H9 (cell line): ENCODE measurements around the gene OPRL1. TPM values are rescaled to one million over a fixed set of nuclear protein-coding genes. Genes with fewer than 3 reads are reported as not detected.

Source experiments
- DNase-seq: peaks from one replicate; pipeline ENCODE4 v3.0.0-alpha.2; 2017
- H2AFZ ChIP-seq: one replicate; pipeline ENCODE4 v1.6.1; 2013; ENCODE audit warnings: mild to moderate bottlenecking, low read length, control low read depth, moderate library complexity
- H2AK5ac ChIP-seq: 2 replicates; pipeline ENCODE4 v1.6.1; 2013; ENCODE audit warnings: low read length, control low read depth, mixed read lengths; ENCODE audit not compliant: insufficient read length
- H2BK120ac ChIP-seq: one replicate; pipeline ENCODE4 v1.6.1; 2013; ENCODE audit warnings: low read depth, mild to moderate bottlenecking, low read length, control low read depth, inconsistent platforms; ENCODE audit not compliant: poor library complexity, severe bottlenecking
- H2BK12ac ChIP-seq: 2 replicates; pipeline ENCODE4 v1.6.1; 2013; ENCODE audit warnings: low read length, control low read depth, mixed read lengths, low read depth; ENCODE audit not compliant: insufficient read length
- H2BK15ac ChIP-seq: 2 replicates; pipeline ENCODE4 v1.6.1; 2013; ENCODE audit warnings: low read depth, low read length, control low read depth
- H2BK20ac ChIP-seq: one replicate; pipeline ENCODE4 v1.6.1; 2013; ENCODE audit warnings: low read depth, mild to moderate bottlenecking, low read length, control low read depth, inconsistent platforms; ENCODE audit not compliant: poor library complexity, severe bottlenecking
- H2BK5ac ChIP-seq: 2 replicates; pipeline ENCODE4 v1.6.1; 2013; ENCODE audit warnings: low read length, control low read depth, mixed read lengths; ENCODE audit not compliant: insufficient read length
- H3K14ac ChIP-seq: 2 replicates; pipeline ENCODE4 v1.6.1; 2013; ENCODE audit warnings: low read length, control low read depth; ENCODE audit not compliant: insufficient read depth
- H3K18ac ChIP-seq: 2 replicates; pipeline ENCODE4 v1.6.1; 2013; ENCODE audit warnings: low read depth, mild to moderate bottlenecking, mixed read lengths, low read length, control low read depth; ENCODE audit not compliant: insufficient read length
- H3K23ac ChIP-seq: 2 replicates; pipeline ENCODE4 v1.6.1; 2013; ENCODE audit warnings: low read length, control low read depth, mixed read lengths, low read depth; ENCODE audit not compliant: insufficient read length
- H3K23me2 ChIP-seq: 2 replicates; pipeline ENCODE4 v1.6.1; 2013; ENCODE audit warnings: low read depth, mild to moderate bottlenecking, mixed read lengths, low read length, control low read depth; ENCODE audit not compliant: insufficient read length, poor library complexity, severe bottlenecking
- H3K27ac ChIP-seq: 2 replicates; pipeline ENCODE4 v1.5.1; 2013; ENCODE audit warnings: low read length, control low read depth, mixed read lengths, low read depth; ENCODE audit not compliant: insufficient read length
- H3K27me3 ChIP-seq: 2 replicates; pipeline ENCODE4 v1.6.1; 2013; ENCODE audit warnings: low read length, control low read depth, inconsistent platforms; ENCODE audit not compliant: insufficient read depth
- H3K4ac ChIP-seq: 2 replicates; pipeline ENCODE4 v1.6.1; 2013; ENCODE audit warnings: low read depth, mild to moderate bottlenecking, control low read depth, inconsistent platforms, low read length, moderate library complexity
- H3K4me1 ChIP-seq: 2 replicates; pipeline ENCODE4 v1.6.1; 2013; ENCODE audit warnings: low read length, control low read depth, inconsistent platforms; ENCODE audit not compliant: insufficient read depth
- H3K4me2 ChIP-seq: 2 replicates; pipeline ENCODE4 v1.6.1; 2013; ENCODE audit warnings: low read length, control low read depth, mixed read lengths; ENCODE audit not compliant: insufficient read length, insufficient read depth
- H3K56ac ChIP-seq: 2 replicates; pipeline ENCODE4 v1.6.1; 2013; ENCODE audit warnings: low read depth, mild to moderate bottlenecking, mixed read lengths, low read length, control low read depth; ENCODE audit not compliant: insufficient read length
- H3K79me1 ChIP-seq: 2 replicates; pipeline ENCODE4 v1.6.1; 2013; ENCODE audit warnings: low read depth, mild to moderate bottlenecking, moderate library complexity, low read length, control low read depth, inconsistent platforms; ENCODE audit not compliant: insufficient read depth, poor library complexity, severe bottlenecking
- H3K79me2 ChIP-seq: 2 replicates; pipeline ENCODE4 v1.6.1; 2013; ENCODE audit warnings: low read length, control low read depth, inconsistent platforms; ENCODE audit not compliant: insufficient read depth
- H3K9ac ChIP-seq: 2 replicates; pipeline ENCODE4 v1.6.1; 2013; ENCODE audit warnings: low read length, control low read depth, mixed read lengths; ENCODE audit not compliant: insufficient read length; ENCODE audit errors: extremely low read depth
- H3K9me3 ChIP-seq: one replicate; pipeline ENCODE4 v1.6.1; 2013; ENCODE audit warnings: low read depth, low read length, inconsistent platforms; ENCODE audit not compliant: control insufficient read depth
- H3T11ph ChIP-seq: one replicate; pipeline ENCODE4 v1.6.1; 2013; ENCODE audit warnings: mild to moderate bottlenecking, low read length, control low read depth, inconsistent platforms
- H4K20me1 ChIP-seq: one replicate; pipeline ENCODE4 v1.6.1; 2013; ENCODE audit not compliant: control insufficient read depth, insufficient read length, insufficient read depth
- H4K5ac ChIP-seq: 2 replicates; pipeline ENCODE4 v1.6.1; 2013; ENCODE audit warnings: low read depth, mild to moderate bottlenecking, mixed read lengths, low read length, control low read depth; ENCODE audit not compliant: insufficient read length
- H4K8ac ChIP-seq: replicated peaks from 2 replicates; pipeline ENCODE4 v1.6.1; 2013; ENCODE audit warnings: low read length, control low read depth, mixed read lengths, low read depth; ENCODE audit not compliant: insufficient read length
- H4K91ac ChIP-seq: 2 replicates; pipeline ENCODE4 v1.6.1; 2013; ENCODE audit warnings: low read depth, mild to moderate bottlenecking, moderate library complexity, mixed read lengths, low read length, control low read depth; ENCODE audit not compliant: insufficient read length
- H3K27ac Mint-ChIP-seq, 3 experiments: 2 replicates in 2 of 3; 3 replicates in 1 of 3; pipeline ENCODE4 v1.8.0; 2020 to 2021; ENCODE audit warnings: mixed read lengths in 3 of 3, mild to moderate bottlenecking in 1 of 3, moderate library complexity in 1 of 3
- H3K27me3 Mint-ChIP-seq: 2 replicates; pipeline ENCODE4 v1.8.0; 2021; ENCODE audit warnings: low read depth, mild to moderate bottlenecking, moderate library complexity, mixed read lengths
- H3K36me3 Mint-ChIP-seq, 3 experiments: 2 replicates in 2 of 3; 3 replicates in 1 of 3; pipeline ENCODE4 v1.8.0; 2020 to 2021; ENCODE audit warnings: low read depth in 3 of 3, mixed read lengths in 3 of 3; ENCODE audit not compliant: insufficient read depth in 1 of 3
- H3K4me1 Mint-ChIP-seq, 2 experiments: 2 replicates each; pipeline ENCODE4 v1.8.0; 2020; ENCODE audit warnings: mixed read lengths in 2 of 2
- H3K4me3 Mint-ChIP-seq, 2 experiments: 2 replicates in 1 of 2; 3 replicates in 1 of 2; pipeline ENCODE4 v1.8.0; 2020 to 2021; ENCODE audit warnings: mild to moderate bottlenecking in 2 of 2, mixed read lengths in 2 of 2, moderate library complexity in 1 of 2
- H3K9me3 Mint-ChIP-seq, 2 experiments: 2 replicates in 1 of 2; 3 replicates in 1 of 2; pipeline ENCODE4 v1.8.0; 2020; ENCODE audit warnings: mild to moderate bottlenecking in 2 of 2, mixed read lengths in 2 of 2, moderate library complexity in 1 of 2
- WGBS: extraction: QIAGEN DNeasy Blood & Tissue Kit; methylation state at CpG from one replicate; pipeline ENCODE4 v1.1.7; 2013; ENCODE audit warnings: missing lambda C conversion rate, low lambda C conversion rate, mixed read lengths; ENCODE audit not compliant: insufficient read length; ENCODE audit errors: extremely low coverage; 5-methylcytosine and 5-hydroxymethylcytosine counted together
- total RNA-seq: library from RNA; stranded (reverse); gene quantifications from 2 replicates; pipeline ENCODE4 v1.2.1, GENCODE V29; 2021
- TF ChIP-seq, protein P1 (sequence below): fragments of 200-600 bp; sonication (generic); conservative IDR thresholded peaks from 3 replicates; pipeline ENCODE4 v1.8.0; 2021; ENCODE audit warnings: antibody characterized with exemption, mild to moderate bottlenecking

The OPRL1 gene
- total RNA-seq, 1 experiment from 2014 or later: 0.90 TPM

GRCh38 chr20:64073476-64074183, 6.3 kb upstream of the OPRL1 start:
- Histone ChIP-seq H3K23me2 (no peaks in the 10 kb centered on the region), H3K4ac (no peak overlapping the region), H3K23ac (no peak overlapping the region), H3K79me1 (no peaks in the 10 kb centered on the region), H3K14ac (no peak overlapping the region; the same call in 1 of the 2 replicates), H4K8ac (no peak overlapping the region), H4K5ac (no peak overlapping the region), H2AFZ (no peak overlapping the region), H3T11ph (no peak overlapping the region), H4K91ac (no peak overlapping the region), H3K18ac (no peak overlapping the region), H3K9me3 (no peaks in the 10 kb centered on the region), H3K4me2 (no peak overlapping the region), H2BK12ac (no peak overlapping the region), H2AK5ac (no peak overlapping the region), H2BK120ac (no peak overlapping the region), H2BK5ac (no peak overlapping the region), H3K27me3 (no peaks in the 10 kb centered on the region), H3K4me1 (no peaks in the 10 kb centered on the region; the same call in 1 of the 2 replicates), H3K79me2 (no peaks in the 10 kb centered on the region), H3K9ac (no peak overlapping the region), H4K20me1 (no peaks in the 10 kb centered on the region), H2BK15ac (no peak overlapping the region), H3K56ac (no peak overlapping the region), H3K27ac (no peak overlapping the region), H2BK20ac (no peak overlapping the region)
- Mint-ChIP-seq H3K4me1 (peaks cover 4 to 11% of the 10 kb centered on the region in 2 experiments), H3K36me3 (no peaks in the 10 kb centered on the region; a peak in 2 of 7 replicates), H3K27me3 (peaks cover 1% of the 10 kb centered on the region; the same call in 1 of the 2 replicates), H3K27ac (no peak overlapping the region), H3K4me3 (no peak overlapping the region), H3K9me3 (no peaks in the 10 kb centered on the region)
- TF ChIP-seq, protein P1, sequence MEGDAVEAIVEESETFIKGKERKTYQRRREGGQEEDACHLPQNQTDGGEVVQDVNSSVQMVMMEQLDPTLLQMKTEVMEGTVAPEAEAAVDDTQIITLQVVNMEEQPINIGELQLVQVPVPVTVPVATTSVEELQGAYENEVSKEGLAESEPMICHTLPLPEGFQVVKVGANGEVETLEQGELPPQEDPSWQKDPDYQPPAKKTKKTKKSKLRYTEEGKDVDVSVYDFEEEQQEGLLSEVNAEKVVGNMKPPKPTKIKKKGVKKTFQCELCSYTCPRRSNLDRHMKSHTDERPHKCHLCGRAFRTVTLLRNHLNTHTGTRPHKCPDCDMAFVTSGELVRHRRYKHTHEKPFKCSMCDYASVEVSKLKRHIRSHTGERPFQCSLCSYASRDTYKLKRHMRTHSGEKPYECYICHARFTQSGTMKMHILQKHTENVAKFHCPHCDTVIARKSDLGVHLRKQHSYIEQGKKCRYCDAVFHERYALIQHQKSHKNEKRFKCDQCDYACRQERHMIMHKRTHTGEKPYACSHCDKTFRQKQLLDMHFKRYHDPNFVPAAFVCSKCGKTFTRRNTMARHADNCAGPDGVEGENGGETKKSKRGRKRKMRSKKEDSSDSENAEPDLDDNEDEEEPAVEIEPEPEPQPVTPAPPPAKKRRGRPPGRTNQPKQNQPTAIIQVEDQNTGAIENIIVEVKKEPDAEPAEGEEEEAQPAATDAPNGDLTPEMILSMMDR: no peak
- DNase-seq: no peak
- no CpG with 5 or more reads among the region's 37 CpGs for WGBS
